K562 (cell line): ENCODE results near the gene BMAL1. TPM values are rescaled to one million over a fixed set of nuclear protein-coding genes. Genes with fewer than 3 reads are reported as not detected.

Experiments used
- ATAC-seq: fragments of 200-7000 bp; cut with Tn5 transposase; 3 replicates; pipeline ENCODE4 v1.9.1; 2020; ENCODE audit warnings: moderate library complexity
- BruUV-seq: library from RNA; stranded (reverse); fragments of 400-500 nt; replicated peaks from 2 replicates; lab custom pipeline; 2021; lab: Mats Ljungman, UMichigan
- CTCF ChIA-PET: fragments of 300-600 bp; formaldehyde crosslinking; extraction: SDS; loops from one replicate; lab custom pipeline; 2021; ENCODE audit warnings: low intra/inter-chr PET ratio; lab: Yijun Ruan, JAX
- POLR2A ChIA-PET: fragments of 300-600, 350-650 bp; sonication (Branson Sonifier 250); formaldehyde crosslinking; extraction: SDS; loops from one replicate; lab custom pipeline; 2021; ENCODE audit warnings: antibody characterized with exemption, inconsistent platforms; lab: Yijun Ruan, JAX
- DNase-seq, 4 experiments: peaks; one replicate each; pipeline versions ENCODE4 v3.0.0 to v3.0.0-alpha.2; 2011 to 2018; ENCODE audit warnings: low spot score in 3 of 4, mixed read lengths in 3 of 4; ENCODE audit errors: extremely low read depth in 1 of 4
- FAIRE-seq: peaks from 2 replicates; lab custom pipeline; 2011; peaks lifted over from hg19 to GRCh38; lab: Jason Lieb, UNC
- H2AFZ ChIP-seq: 2 replicates; pipeline ENCODE4 v1.6.0; 2011; ENCODE audit warnings: low read depth, low read length, control low read depth, inconsistent platforms
- H3K27ac ChIP-seq: fragments of 200-600 bp; 3 replicates; pipeline ENCODE4 v1.8.0; 2011; ENCODE audit warnings: low read depth, mild to moderate bottlenecking, control low read depth, inconsistent platforms, low read length, moderate library complexity, mixed read lengths; ENCODE audit errors: extremely low read depth
- H3K27me3 ChIP-seq, 2 experiments: fragments of 300-600 bp in 1 of 2; 2 replicates in 1 of 2; 3 replicates in 1 of 2; pipeline versions ENCODE4 v1.6.0 to v1.8.0; 2011; ENCODE audit warnings: inconsistent platforms in 2 of 2, low read length in 2 of 2, mild to moderate bottlenecking in 1 of 2, mixed read lengths in 1 of 2, moderate library complexity in 1 of 2; ENCODE audit not compliant: control insufficient read depth in 2 of 2, insufficient read depth in 2 of 2
- H3K36me3 ChIP-seq: fragments of 300-600 bp; 3 replicates; pipeline ENCODE4 v1.8.0; 2011; ENCODE audit warnings: mild to moderate bottlenecking, low read length, inconsistent platforms; ENCODE audit not compliant: control insufficient read depth, insufficient read depth
- H3K4me1 ChIP-seq, 2 experiments: fragments of 200-600 bp in 1 of 2; replicated peaks in 1 of 2; 2 replicates in 1 of 2; 3 replicates in 1 of 2; pipeline versions ENCODE4 v1.5.1 to v1.8.0; 2011; ENCODE audit warnings: inconsistent platforms in 2 of 2, low read length in 2 of 2, mild to moderate bottlenecking in 1 of 2, mixed read lengths in 1 of 2, moderate library complexity in 1 of 2; ENCODE audit not compliant: control insufficient read depth in 2 of 2, insufficient read depth in 2 of 2
- H3K4me2 ChIP-seq: 2 replicates; pipeline ENCODE4 v1.6.1; 2011; ENCODE audit warnings: low read length, control low read depth, inconsistent platforms, mixed read lengths; ENCODE audit not compliant: insufficient read depth
- H3K4me3 ChIP-seq: fragments of 200-600 bp; sonication (generic), shearing (Covaris generic); 2 replicates; pipeline ENCODE4 v1.5.1; 2016; ENCODE audit warnings: control low read depth, inconsistent platforms
- H3K79me2 ChIP-seq: fragments of 200-600 bp; 3 replicates; pipeline ENCODE4 v1.8.0; 2011; ENCODE audit warnings: low read length, inconsistent platforms; ENCODE audit not compliant: control insufficient read depth, insufficient read depth
- H3K9ac ChIP-seq, 2 experiments: 2 replicates each; pipeline versions ENCODE4 v1.6.0 to v1.6.1; 2011; ENCODE audit warnings: low read depth in 2 of 2, low read length in 2 of 2, control low read depth in 1 of 2, inconsistent platforms in 1 of 2, mild to moderate bottlenecking in 1 of 2, mixed read lengths in 1 of 2; ENCODE audit not compliant: insufficient read depth in 1 of 2
- H3K9me1 ChIP-seq: one replicate; pipeline ENCODE4 v1.6.0; 2011; ENCODE audit warnings: inconsistent platforms, mild to moderate bottlenecking, low read length, moderate library complexity; ENCODE audit not compliant: control insufficient read depth, insufficient read depth
- H3K9me3 ChIP-seq: replicated peaks from 2 replicates; pipeline ENCODE4 v1.5.1; 2011; ENCODE audit warnings: low read depth, low read length, inconsistent platforms; ENCODE audit not compliant: control insufficient read depth, insufficient read depth
- H4K20me1 ChIP-seq: replicated peaks from 2 replicates; pipeline ENCODE4 v1.6.1; 2011; ENCODE audit warnings: low read length, inconsistent platforms, mixed read lengths; ENCODE audit not compliant: control insufficient read depth, insufficient read depth
- CLOCK ChIP-seq: fragments of 250-450 bp; sonication (Bioruptor Pico); IDR thresholded peaks from 2 replicates; pipeline ENCODE4 v1.4.0; 2020; ENCODE audit warnings: mild to moderate bottlenecking, moderate library complexity, borderline replicate concordance
- E2F5 ChIP-seq: sonication (generic); formaldehyde crosslinking; IDR thresholded peaks from 2 replicates; pipeline ENCODE4 v1.8.0; 2022; ENCODE audit warnings: mild to moderate bottlenecking, missing genetic modification reagents
- MAFF ChIP-seq: IDR thresholded peaks from 2 replicates; pipeline ENCODE4 v1.6.1; 2012; ENCODE audit warnings: low read length, improper control_type of control experiment
- NCOA4 ChIP-seq: fragments of 450-650 bp; IDR thresholded peaks from 2 replicates; pipeline ENCODE4 v1.6.1; 2018; ENCODE audit warnings: mild to moderate bottlenecking; ENCODE audit not compliant: partially characterized antibody
- PHTF2 ChIP-seq: fragments of 250-450 bp; sonication (Bioruptor Pico); IDR thresholded peaks from 2 replicates; pipeline ENCODE4 v1.5.0; 2021; ENCODE audit warnings: mild to moderate bottlenecking
- SIN3B ChIP-seq: fragments of 450-650 bp; IDR thresholded peaks from 2 replicates; pipeline ENCODE4 v1.6.1; 2017; ENCODE audit warnings: low read depth, mild to moderate bottlenecking, moderate library complexity
- SRSF9 ChIP-seq: fragments of 200-400 bp; formaldehyde crosslinking; IDR thresholded peaks from 2 replicates; pipeline ENCODE4 v1.6.1; 2017; ENCODE audit warnings: low read depth, low read length, borderline replicate concordance
- U2AF2 ChIP-seq: fragments of 200-400 bp; formaldehyde crosslinking; optimal IDR thresholded peaks from 2 replicates; pipeline ENCODE3; 2017; ENCODE audit warnings: low read depth, mild to moderate bottlenecking, low read length
- ZFP30 ChIP-seq: fragments of 250-450 bp; sonication (Bioruptor Pico); IDR thresholded peaks from 2 replicates; pipeline ENCODE4 v1.8.0; 2022; ENCODE audit warnings: moderate library complexity, mild to moderate bottlenecking, inconsistent platforms, borderline replicate concordance
- WGBS: fragments of 100-300 bp; shearing (Covaris generic); methylation state at CpG from one replicate; pipeline ENCODE4 v1.1.6; 2016; ENCODE audit warnings: low coverage, mixed read lengths; ENCODE audit not compliant: insufficient coverage; ENCODE audit errors: missing lambda C conversion rate; 5-methylcytosine and 5-hydroxymethylcytosine counted together
- in situ Hi-C: fragments of 300-500 bp; cut with MboI; formaldehyde crosslinking; loops from 4 replicates; pipeline ENCODE4 v1.15.0; 2018; ENCODE audit warnings: inconsistent platforms, mixed read lengths
- intact Hi-C: fragments of 100-400 bp; cut with micrococcal nuclease; formaldehyde crosslinking; loops from 2 replicates; pipeline ENCODE4 v1.14.2; 2022
- polyA plus RNA-seq, 8 experiments: library from polyadenylated mRNA; depleted of rRNA in 4 of 8; stranded (reverse) in 5 of 8; unstranded in 3 of 8; fragments of >200 nt; fragmentation: Nextera tagmentation in 2 of 8; fragmentation: Illumina TruSeq in 1 of 8; extraction: Ambion mirVana in 2 of 8; extraction: Trizol in 1 of 8; gene quantifications; 2 replicates each; pipeline versions ENCODE4 v1.2.1 to v1.2.3, GENCODE V29; 2011 to 2014; ENCODE audit warnings: inconsistent platforms in 1 of 8, missing spikeins in 1 of 8
- total RNA-seq, 7 experiments: library from RNA; depleted of rRNA in 6 of 7; stranded (reverse); fragments of >200 nt in 6 of 7; fragmentation: Illumina TruSeq in 2 of 7; extraction: Trizol in 2 of 7; gene quantifications; 2 replicates each; pipeline versions ENCODE4 v1.2.1 to v1.2.3, GENCODE V29; 2011 to 2021; ENCODE audit warnings: low replicate concordance in 1 of 7

Gene BMAL1
- total and polyA plus RNA-seq, 9 of the 15 experiments (the other 6 are each of a cell fraction or from before 2014, with no cell fraction given) = 0.14 to 2.4 (median 0.64) TPM

- no peak overlapping the region for H3K4me3 ChIP-seq
- CTCF ChIA-PET = no interaction called here
- H3K4me2 ChIP-seq = no peak overlapping the region
- H3K79me2 ChIP-seq = no peaks in the 10 kb centered on the region
- TF ChIP-seq PHTF2 (CRISPR knock-in tag) (no peak), NCOA4 (no peak), E2F5 (CRISPR knock-in tag) (no peak), SRSF9 (no peak), SIN3B (no peak), MAFF (no peak), U2AF2 (no peak), CLOCK (CRISPR knock-in tag) (no peak), ZFP30 (CRISPR knock-in tag) (no peak)
- TF ChIP-seq, all 486 proteins: peak for 0
- H3K9me1 ChIP-seq = no peaks in the 10 kb centered on the region
- H3K4me1 ChIP-seq = 0 out of 5 replicates have a peak, but pooled peaks cover 0 to 3% of the 10 kb centered on the region in 2 experiments
- no peaks in the 10 kb centered on the region for H4K20me1 ChIP-seq
- no peak overlapping the region for H3K9ac ChIP-seq
- POLR2A ChIA-PET = interaction anchor here (0.5 to 1.5 kb wide), 3 partner anchors 10 to 319 kb away, joined by 3 to 5 read pairs (median 5); partner anchors contain the start of gene FAR1
- H3K27me3 ChIP-seq = peaks cover 9 to 37% of the 10 kb centered on the region in 2 experiments; a peak in 4 of 5 replicates
- no TSS peak for BruUV-seq
- ATAC-seq = no peak
- no peaks in the 10 kb centered on the region for H3K36me3 ChIP-seq
- WGBS = 12% methylated on average over 6 of the region's 6 CpGs
- intact Hi-C loops (no loop called here), in situ Hi-C loops (loop anchor here (10.0 kb wide), 2 partner anchors 145 to 435 kb away; no protein-coding TSS in a partner anchor)
- no peak overlapping the region for H2AFZ ChIP-seq
- no peak for FAIRE-seq
- H3K9me3 ChIP-seq = no peaks in the 10 kb centered on the region
- DNase-seq = no peak
- no peak overlapping the region for H3K27ac ChIP-seq
Measured at GRCh38 chr11:13349581-13349980, 72.0 kb downstream of the BMAL1 start.
